GM19452 (cell line): Measurements from ENCODE around the gene MROH2A.

Experiments
- ATAC-seq: cut with Tn5 transposase; IDR thresholded peaks from one replicate; pipeline ENCODE4 v1.9.1; 2021; ENCODE audit not compliant: unreplicated experiment

The MROH2A gene

DNA sequence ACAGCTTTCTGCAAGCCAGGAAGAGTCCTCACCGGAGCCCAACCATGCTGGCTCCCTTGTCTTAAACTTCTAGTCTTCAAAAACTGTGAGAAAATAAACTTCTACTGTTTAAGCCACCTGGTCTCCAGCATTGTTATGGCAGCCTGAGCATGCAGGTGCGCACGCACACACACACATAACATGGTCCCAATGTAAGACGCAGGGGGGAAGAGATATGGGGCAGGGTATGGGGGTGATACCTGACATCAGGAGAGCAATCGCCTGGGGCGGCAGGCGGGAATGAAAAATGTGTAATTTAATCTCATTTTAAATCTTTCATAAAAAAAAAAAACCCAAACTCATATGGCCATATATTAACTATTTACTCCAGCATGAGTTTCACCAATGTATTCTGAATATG is 58.2 kb downstream of the MROH2A start:
- ATAC-seq = no peak

DNA sequence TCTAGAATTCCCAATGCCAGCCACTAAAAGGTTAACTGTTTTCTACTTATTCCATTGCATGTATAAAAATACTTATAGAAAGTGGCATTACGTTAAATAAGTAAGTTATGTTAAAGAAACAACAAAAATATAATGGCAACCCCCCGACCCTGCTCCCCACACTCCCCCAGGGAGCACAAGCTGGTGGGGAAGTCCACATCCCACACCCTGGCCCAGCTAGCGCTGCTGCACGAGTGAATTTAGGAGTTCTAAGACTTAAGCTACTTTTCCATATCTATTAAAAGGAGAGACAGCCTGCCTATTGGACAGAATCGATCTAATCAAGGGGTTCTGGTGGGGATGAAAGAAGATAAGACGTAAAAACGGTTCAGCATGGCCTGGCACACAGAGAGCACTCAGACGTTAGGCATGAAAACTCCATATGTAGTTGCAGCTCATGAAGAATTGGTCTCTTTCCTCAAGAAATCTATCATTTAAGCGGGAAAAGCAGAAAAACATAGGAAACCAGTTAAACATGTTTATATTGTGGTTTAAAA is 59.6 kb downstream of the MROH2A start:
- ATAC-seq = no peak

DNA sequence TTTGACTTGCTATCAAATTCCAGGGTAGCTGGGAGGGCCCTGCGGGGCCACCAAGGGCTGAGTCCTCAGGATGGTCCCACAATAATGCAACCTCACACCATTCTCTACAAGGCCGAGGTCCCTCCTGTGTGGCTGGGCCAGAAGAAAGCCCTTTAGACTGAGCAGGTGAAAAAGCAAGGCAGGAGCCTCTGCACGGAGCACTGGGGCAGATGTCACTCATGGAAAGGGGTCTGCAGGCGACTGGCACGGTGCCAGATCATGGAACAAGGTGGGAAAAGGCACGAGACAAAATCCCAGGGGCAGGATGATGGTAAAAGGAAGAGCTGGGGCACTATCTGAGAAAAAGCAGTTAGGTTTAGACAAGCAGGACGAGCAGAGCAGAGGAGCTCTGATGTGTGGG is 60.1 kb downstream of the MROH2A start:
- no peak for ATAC-seq

DNA sequence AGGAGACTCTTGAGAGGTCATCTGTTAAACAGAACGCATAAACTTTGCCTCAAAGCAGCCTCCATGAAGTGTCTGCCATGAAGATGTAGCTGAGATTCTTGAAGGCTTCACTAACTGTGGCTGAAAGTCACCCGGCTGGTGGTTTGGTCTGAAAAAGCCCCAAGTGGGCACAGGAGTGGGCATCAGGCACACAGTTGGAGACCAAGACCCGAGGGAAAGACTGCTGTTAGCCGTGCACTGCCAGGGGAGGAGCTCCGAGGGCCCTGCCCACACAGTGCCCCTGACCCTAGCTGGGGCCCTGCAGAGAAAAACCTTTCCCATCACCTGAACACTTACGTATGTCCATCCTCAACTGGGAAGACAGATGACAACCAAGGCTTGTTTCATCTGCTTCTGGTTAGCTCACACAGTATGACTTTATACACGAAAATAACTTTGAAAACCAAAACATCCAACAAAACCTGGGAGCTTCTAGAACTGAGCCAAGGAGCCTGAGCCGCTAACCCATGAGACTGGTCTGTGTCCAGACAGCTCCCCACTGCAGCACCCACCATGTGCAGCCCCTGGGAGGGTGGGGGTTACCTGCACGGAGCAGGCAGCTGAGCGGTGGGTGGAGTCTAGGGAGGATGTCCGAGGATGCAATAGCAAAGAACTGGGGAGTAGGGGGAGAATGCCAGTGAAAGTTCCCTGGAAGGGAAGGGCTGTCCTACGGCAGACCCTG is 60.8 kb downstream of the MROH2A start:
- ATAC-seq = no peak

DNA sequence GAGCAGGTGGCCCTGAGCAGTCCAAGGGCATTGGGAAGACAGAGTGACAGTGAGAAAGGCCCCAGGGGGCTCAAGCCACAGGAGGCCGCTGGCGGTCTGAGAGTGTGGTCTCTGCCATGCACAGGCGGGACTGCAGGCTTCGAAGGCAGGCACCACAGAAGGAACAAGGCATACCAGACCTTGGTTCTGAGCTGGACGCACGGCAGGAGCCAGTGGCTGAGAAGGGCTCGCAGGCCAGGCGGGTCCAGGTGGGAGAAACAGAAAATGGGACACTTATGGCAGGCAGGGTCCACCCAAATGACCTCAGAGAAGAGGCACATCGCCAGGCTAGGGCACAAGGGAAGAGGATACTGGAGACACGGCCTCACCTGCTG is 61.3 kb downstream of the MROH2A start:
- no peak for ATAC-seq

DNA sequence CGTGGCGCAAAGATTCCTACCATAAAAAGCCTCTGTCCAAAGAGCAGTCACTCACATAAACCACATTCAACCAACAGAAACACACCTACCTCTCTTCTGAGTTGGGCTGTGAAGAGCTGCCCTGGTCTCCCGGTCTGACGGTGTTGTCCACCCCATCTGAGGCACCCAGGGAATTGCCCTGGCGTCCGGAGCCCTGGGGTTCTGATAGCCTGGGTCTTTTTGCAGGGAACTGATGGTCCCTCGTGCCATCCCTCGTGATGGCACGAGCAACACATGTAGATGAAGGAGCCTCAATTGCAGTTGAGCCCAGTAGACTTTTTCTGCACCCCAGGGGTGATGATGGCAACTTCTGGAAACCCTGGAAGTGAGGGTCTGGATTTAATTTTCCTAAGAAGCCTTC is 62.4 kb downstream of the MROH2A start:
- no peak for ATAC-seq

DNA sequence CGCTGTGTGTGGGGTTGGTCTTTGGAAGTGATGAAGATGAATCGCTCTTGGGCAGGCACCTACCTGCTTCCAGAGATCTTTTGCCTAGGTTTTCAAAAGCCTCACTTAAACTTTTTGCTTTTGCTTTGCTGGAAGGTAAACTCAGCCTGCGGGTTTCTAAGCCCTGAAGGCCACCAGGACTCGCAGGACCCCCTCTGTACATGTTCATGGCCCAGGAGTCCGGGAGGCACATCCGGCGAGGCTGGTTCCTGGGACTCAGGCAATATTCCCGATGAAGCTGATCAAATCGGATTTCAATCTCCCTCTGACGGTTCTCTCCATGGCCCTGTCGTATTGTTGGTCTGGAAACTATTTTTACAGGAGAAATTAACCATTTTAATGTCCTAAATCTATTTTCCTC is 63.1 kb downstream of the MROH2A start:
- ATAC-seq = no peak

DNA sequence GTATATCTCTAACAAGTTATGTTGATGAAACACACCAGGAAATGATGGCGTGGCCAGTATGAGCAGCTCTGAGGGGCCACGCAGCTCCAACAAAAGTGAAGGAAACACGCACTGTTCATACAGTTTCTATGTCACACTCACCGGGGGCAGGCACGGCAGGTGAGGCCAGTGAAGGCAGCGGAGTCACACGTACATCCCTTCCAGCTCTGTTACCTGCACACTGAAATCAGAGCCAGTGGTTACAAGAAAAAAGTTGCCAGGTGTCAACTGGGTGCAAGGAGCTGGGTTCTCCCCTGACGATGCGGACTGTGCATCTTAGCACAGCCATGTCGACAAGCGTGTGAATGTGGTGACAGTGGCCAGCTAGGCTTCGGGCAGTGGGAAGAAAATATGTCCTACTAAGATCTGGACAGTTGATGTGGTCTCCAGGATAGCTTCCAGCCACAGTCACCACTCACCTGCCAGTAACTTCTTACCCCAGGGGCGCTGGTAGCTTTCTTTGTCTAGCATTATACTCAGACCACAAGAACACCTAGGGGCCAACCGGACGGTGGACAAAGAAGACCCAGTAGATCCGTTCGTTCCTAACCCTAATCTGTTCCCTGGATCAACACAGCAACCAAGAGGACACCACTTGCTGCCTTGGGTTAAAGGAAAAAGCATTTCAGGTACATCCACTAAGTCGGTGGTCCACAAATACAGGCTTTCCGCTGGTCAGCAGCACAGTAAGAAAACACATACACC is 66.1 kb downstream of the MROH2A start:
- ATAC-seq = no peak

DNA sequence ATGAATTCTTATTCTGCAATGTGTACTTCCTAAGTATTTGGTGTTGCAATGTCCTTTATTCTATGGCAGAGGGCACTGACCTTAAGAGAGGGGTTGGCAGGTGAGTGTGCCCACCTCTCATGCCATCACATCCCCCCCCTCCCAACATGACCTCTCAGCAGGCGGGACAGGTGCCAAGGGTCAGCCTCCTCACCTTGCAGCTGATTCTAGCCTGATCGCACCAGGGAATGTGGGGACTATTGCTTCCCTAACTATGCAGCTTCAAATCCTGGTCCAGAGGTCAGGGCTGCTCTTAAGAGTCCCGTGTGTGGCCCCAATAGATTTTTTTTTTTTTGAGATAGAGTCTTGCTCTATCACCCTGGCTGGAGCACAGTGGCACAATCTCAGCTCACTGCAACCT is 66.7 kb downstream of the MROH2A start:
- no peak for ATAC-seq

DNA sequence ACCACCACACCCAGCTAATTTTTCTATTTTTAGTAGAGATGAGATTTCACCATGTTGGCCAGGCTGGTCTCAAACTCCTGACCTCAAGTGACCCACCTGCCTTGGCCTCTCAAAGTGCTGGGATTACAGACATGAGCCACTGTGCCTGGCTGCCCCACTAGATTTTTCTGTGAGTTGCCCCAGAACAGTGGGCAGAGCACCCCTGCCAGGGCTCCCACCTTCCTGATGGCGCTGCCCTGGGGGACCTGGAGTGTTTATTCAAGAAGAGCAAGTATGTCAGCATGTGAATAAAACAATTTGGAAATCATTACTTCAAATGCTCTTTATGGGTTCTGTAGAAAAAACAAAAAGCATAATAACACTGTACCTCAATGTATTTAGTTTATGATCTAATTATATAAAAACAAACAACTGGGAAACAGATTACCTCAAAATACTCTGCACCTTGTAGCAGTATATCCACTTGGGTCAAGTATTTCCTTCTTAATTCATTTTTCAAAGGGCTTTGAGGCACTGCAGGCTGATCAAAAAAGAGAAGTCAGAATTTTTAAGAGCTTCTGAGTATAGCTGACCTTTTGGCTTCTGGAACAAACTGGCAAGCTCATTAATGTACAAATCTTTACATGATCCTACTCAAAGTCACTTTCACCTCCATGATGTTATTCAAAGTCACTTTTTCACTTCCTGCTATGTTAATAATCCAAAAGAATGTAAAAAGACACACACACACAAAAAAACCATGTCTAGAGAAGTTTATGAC is 67.4 kb downstream of the MROH2A start:
- no peak for ATAC-seq

DNA sequence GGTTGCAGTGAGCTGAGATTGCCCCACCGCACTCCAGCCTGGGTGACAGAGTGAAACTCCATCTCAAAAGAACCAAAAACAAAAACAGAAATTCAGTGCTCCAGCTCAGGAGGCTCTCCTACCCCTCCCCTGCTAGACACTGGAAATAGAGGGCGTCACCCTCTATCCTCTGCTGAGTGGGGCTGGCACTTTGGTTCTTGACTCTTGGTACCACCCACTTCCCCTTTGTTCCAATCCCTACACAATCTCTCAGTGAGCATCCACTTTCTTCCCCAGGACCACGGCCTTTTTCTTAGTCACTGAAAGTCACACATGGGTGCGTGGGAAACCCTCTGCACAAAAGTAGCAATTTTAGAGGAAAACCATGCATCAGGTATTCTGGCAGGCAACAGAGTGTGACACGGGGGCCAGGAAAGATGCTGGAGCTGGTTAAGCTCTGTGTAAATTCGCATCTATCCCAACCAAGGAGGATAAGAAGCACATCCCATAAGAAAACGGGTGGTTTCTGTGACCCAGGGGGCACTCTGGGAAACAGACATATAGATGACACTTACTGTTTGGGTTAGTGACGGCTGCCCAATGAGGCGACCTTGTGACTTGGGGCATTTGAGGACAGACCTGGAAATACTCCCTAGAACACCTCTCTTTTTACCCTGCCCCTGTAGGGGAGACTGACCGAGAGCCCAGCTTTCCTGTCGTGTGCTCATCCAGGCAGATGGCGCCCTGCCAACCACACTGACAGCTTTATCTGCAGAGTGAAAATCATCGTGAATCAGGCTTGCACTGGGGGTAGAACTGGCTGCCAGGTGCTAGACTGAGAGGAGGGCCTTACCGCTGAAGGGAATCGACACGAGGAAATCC is 68.5 kb downstream of the MROH2A start:
- ATAC-seq = no peak

DNA sequence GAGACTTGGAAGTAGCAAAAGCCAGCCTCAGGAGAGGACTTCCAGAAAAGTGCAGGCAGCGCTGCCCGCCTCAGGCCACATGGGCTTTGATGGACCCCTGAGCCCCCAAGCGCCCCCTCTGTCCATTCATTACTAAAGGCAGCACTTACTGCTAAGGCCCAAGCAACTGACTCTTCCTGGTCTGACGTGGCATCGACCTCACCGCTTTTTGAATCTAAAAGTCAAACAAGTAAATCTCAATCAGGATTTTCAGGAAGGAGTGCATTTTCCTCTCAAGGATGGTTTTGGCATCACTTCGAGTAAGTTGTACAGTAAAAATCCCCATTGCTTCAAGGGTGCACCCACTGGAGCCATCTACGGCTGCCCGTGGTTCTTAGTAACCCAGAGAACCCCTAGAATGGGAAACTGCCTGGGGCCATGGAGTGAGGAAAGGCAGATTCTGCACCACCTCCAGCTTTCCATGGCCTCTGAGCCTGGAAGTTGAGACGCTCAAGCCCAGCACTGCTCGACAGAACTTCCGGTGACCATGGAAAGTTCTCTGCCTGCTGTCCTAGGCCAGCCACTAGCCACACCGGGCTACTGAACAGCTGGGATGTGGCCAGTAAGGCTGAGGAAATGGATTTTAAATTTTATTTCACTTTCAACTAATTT is 69.2 kb downstream of the MROH2A start:
- no peak for ATAC-seq

DNA sequence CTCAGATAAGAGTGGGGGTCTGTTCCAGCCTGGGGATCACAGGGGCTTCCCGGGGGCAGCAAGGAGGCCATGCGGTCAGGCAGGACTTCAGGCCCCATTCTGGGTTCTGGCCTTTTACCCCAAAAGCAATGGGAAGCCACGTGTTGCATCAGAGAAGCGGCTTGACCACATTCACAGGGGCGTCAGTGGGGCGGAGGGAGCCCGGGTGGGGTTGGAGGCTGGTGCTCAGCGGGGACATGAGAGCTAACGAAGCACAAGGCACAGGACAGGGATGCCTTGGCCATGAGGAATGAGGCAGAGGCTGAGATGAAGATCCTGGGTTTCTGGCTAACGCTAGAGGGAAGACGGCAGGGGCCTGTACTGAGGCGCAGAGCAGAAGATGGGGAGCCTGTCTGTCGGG is 70.1 kb downstream of the MROH2A start:
- no peak for ATAC-seq

DNA sequence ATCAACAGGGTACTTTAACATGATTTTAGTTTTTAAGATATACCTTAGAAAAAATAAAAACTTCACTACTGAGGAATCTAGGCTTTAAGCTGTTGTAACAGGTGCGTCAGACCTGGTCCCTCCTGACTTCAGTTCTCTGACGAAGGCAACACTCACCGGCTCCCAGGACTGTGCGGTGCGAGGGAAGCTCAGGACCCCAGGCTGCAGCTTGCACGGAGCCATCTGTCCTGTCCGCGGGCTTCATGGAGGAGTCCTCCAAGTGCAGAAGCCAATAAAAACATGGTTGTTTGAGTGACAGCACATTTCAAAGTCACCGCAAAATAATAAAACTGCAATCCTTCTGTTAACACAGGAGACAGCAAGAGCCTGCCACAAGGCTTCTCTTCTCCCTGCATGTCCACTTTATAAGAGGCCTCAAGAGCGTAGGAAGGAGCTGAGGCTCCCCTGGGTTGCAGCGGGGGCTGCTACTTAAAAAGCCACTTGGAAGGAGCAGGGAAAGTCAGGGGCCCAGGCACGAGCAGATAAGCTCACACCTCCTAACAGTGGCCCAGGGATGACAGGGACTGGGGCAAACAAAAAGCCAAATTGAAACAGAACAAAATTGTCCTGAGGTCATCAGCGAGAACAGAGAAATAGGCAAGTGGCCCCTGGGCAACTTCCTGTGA is 71.6 kb downstream of the MROH2A start:
- ATAC-seq = no peak

DNA sequence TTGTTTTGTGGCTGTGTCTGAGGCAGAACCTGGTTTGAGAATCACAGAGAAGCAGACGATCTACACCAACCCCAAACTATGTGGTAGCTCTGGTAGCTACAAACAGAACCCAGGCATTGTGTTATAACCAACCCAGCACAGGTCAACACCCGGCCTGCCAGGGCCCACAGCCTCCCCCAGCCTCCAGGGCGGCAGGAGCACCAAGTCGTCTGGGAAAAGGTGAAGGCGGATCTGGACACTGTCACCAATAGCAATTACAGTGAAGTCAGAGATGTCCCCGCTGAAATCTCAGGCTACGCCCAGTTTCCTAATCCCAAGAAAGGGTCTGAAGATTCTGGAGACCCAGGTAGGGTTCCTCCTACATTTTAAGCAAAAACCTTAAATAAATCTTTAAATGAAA is 72.6 kb downstream of the MROH2A start:
- ATAC-seq = no peak

DNA sequence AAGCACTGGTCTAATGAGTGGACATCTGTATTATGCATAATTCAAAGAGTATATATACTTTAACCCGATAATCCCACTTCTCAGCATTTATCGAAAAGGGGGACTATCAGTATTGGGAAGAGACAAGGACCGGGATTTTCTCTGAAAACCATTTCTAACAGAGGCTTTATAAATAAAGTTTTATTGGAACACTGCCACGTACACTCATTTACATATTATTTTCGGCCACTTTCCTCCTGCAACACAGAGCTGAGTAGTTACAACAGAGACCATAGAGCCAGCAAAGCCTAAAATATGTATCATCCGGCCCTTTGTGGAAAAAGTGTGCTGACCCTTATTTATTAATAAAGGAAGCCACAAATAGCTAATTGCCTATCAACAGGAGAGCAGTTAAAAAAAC is 73.0 kb downstream of the MROH2A start:
- no peak for ATAC-seq

DNA sequence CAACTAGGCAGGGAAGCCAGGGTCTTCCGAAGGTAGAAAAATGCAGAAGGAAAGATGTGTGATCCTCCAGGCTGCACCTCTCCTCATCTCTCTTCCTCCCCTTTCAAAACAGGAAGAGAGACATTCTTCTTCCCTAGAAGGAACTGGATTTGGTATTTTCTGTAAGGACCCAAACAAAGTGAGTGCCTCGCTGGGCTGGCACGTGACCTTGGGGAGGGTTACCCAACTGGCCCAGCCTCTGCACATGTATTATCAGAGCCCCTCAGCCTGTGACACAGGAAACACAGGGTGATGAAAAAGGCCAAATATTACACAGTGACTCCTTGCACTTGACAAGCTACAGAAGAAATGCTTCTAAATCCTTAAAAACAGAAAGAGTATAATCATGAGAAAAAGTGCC is 73.9 kb downstream of the MROH2A start:
- ATAC-seq = no peak

DNA sequence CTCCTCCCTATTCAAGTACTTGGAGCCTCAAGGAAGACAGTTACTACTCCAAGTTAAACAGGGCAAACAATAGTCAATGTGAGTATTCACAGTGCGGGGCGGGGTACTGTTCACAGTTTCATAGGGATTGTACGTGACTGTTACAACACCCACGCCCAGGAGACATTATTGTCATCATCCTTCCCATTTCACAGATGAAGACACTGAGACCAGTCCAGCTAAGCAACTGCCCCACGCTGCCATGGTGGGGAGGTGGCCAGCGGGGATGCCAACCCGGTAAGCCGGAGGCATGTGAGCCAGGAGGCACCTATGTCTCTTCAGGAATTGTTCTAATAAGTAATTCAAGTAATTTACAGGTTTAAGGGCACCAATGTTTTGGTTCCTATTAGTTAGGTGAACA is 75.2 kb downstream of the MROH2A start:
- no peak for ATAC-seq

DNA sequence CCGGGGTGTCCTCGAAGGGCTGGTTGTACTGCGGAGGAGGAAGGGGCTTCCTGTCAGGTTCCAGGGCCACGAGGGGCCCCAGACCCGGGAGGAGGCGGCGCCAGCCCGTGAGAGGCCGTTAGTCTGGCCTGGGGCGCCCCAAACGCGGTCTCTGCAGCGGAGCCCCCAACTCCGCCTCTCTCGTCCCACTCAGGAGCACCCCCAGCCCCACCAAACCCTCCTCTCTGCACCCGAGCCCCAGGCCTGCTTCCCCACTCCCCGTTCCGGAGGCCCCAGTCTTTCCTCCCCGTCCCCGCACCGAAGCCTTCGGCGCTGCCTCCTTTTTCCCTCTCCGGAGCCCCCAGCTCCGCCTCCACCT is 75.7 kb downstream of the MROH2A start:
- ATAC-seq = no peak
